A549 treated with ZK216348 at 1 μM for 4 hours (cell line): ENCODE data around the gene CCDC127. TPM values are rescaled to one million over a fixed set of nuclear protein-coding genes. Genes with fewer than 3 reads are reported as not detected.

ENCODE experiments used
- total RNA-seq: library from RNA; stranded (reverse); fragments of 200-300 nt; extraction: Qiagen RNA extraction; gene quantifications from 5 replicates; pipeline ENCODE4 v1.2.3, GENCODE V29; 2022; ENCODE audit warnings: low read depth

CCDC127 gene
- 5.7 to 6.6 TPM (median 6.3 TPM) in 5 replicates for total RNA-seq

GRCh38 chr5:217494-218456 lies at the start of gene CCDC127, which contains the start of gene SDHA:
Gene CCDC127, minus strand, starts transcription at chr5:218153. Its CDS starts 1,304 bp downstream, at chr5:216849.
Gene SDHA, plus strand, starts transcription at chr5:218320. Its CDS starts 36 bp downstream, at chr5:218356.

GRCh38 chr5:191036-191948 lies 26.7 kb downstream of the CCDC127 start, which contains the start of gene LRRC14B:
Gene LRRC14B, plus strand, starts transcription at chr5:191495. Its CDS starts 44 bp downstream, at chr5:191539.

Other genes with a start within 250 kb of the CCDC127 start
- 0.50 to 1.7 TPM (median 1.0 TPM) in 5 replicates for gene PLEKHG4B, start 126.0 kb downstream of the CCDC127 start, total RNA-seq
- gene LRRC14B, start 26.7 kb downstream of the CCDC127 start, total RNA-seq, result not detected in 5 replicates
- 92.2 to 128 TPM (median 120 TPM) in 5 replicates for gene SDHA, start 167 bp upstream of the CCDC127 start, total RNA-seq
- gene PDCD6, start 53.5 kb upstream of the CCDC127 start, total RNA-seq, result 146 to 197 TPM (median 186 TPM) in 5 replicates
- 3.6 to 4.9 TPM (median 4.0 TPM) in 5 replicates for gene AHRR, start 103.6 kb upstream of the CCDC127 start, total RNA-seq
- gene EXOC3, start 225.0 kb upstream of the CCDC127 start, total RNA-seq, result 28.6 to 33.9 TPM (median 31.2 TPM) in 5 replicates